A549 treated with DMSO at 1 μM for 4 hours (cell line): Measurements from ENCODE around the gene PHAX. TPM values are rescaled to one million over a fixed set of nuclear protein-coding genes. Genes with fewer than 3 reads are reported as not detected.

ENCODE experiments used
- total RNA-seq: library from RNA; stranded (reverse); fragments of 200-300 nt; extraction: Qiagen RNA extraction; gene quantifications from 5 replicates; pipeline ENCODE4 v1.2.3, GENCODE V29; 2022; ENCODE audit warnings: low read depth

PHAX gene, protein sequence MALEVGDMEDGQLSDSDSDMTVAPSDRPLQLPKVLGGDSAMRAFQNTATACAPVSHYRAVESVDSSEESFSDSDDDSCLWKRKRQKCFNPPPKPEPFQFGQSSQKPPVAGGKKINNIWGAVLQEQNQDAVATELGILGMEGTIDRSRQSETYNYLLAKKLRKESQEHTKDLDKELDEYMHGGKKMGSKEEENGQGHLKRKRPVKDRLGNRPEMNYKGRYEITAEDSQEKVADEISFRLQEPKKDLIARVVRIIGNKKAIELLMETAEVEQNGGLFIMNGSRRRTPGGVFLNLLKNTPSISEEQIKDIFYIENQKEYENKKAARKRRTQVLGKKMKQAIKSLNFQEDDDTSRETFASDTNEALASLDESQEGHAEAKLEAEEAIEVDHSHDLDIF
- total RNA-seq = 53.1 to 63.2 TPM (median 55.8 TPM) in 5 replicates

DNA sequence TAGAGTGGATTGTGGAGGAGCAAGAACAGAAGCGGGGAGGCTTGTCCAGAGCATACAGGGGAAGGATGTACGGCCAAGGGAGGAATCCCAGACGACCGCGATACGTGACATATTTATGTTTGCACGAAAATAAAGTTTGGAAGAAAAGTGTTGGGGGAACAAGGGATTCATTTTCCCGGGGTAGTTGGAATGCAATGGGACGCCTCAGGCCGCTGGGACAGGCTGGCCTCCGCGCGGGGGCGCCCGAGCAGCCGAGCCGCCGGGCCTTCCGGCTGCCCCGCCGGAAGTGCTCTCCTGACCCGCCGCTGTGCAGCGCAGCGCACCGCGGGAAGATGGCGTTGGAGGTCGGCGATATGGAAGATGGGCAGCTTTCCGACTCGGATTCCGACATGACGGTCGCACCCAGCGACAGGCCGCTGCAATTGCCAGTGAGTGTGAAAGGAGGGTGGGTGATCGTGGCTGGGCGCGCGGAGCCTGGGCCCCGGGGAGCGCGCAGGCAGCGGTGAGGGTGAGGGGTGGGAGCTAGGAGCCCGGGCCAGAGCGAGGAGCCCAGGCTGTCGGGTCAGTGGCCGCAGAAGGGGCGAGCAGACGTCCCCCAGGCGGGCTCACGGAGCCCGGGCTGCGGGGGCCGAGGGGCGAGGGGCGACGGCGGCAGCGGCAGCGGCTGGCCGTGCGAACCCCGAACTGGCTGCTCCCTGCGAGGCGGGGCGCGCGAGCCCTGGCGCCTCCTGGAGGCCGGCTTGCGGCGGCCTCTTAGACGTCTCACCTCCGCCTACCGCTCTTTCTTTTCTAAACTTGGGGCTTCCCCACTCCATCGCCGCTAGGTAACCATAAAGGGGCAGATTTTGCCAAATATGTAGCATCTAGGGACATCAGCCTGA is at the start of gene PHAX:
Gene PHAX (plus strand): TSS at position 317 of the 881 bp plus-strand sequence. CDS start 16 bp downstream, at position 333.

GRCh38 chr5:126594748-126595485 is 5.8 kb upstream of the PHAX start, which contains the start of gene ALDH7A1:
Gene ALDH7A1 (minus strand): TSS chr5:126595219. CDS start chr5:126595198, 21 bp downstream.

Other genes with a start within 250 kb of the PHAX start
- gene GRAMD2B, start 177.5 kb upstream of the PHAX start, total RNA-seq = 0.60 to 1.2 TPM (median 0.95 TPM) in 5 replicates
- 67.1 to 77.3 TPM (median 75.3 TPM) in 5 replicates for gene ALDH7A1, start 5.7 kb upstream of the PHAX start, total RNA-seq
- 58.3 to 72.8 TPM (median 71.5 TPM) in 5 replicates for gene LMNB1, start 176.2 kb downstream of the PHAX start, total RNA-seq